ENCODE measurements around the gene NEU4.

The NEU4 gene

GRCh38 chr2:241865957-241866789 is 57.2 kb downstream of the NEU4 start:
- peak; percentile 45 for DNase-seq (ENCODE audit: low read depth)

All from ELR (cell line).